ENCODE results near the gene FMR1. TPM values are rescaled to one million over a fixed set of nuclear protein-coding genes. Genes with fewer than 3 reads are reported as not detected.

Gene FMR1
- total and polyA plus RNA-seq, 12 donors: 10.0 to 30.2 (median 27.2) TPM

GRCh38 chrX:147893741-147894140 is 18.0 kb upstream of the FMR1 start:
- DNase-seq (no peak), ATAC-seq (no peak)
- TF ChIP-seq CTCF (IDR thresholded peaks at IDR 0.05): no peak
- Histone ChIP-seq H3K9me3 (peaks cover 0 to 9% (median 0%) of the 10 kb centered on the region in 11 donors), H3K27ac (no peak overlapping the region), H3K36me3 (no peaks in the 10 kb centered on the region), H3K4me3 (no peak overlapping the region), H3K4me1 (no peaks in the 10 kb centered on the region), H3K27me3 (peaks cover 0 to 6% (median 0%) of the 10 kb centered on the region in 7 donors)
- intact Hi-C loops (cut with DNase I): no loop called here

DNA sequence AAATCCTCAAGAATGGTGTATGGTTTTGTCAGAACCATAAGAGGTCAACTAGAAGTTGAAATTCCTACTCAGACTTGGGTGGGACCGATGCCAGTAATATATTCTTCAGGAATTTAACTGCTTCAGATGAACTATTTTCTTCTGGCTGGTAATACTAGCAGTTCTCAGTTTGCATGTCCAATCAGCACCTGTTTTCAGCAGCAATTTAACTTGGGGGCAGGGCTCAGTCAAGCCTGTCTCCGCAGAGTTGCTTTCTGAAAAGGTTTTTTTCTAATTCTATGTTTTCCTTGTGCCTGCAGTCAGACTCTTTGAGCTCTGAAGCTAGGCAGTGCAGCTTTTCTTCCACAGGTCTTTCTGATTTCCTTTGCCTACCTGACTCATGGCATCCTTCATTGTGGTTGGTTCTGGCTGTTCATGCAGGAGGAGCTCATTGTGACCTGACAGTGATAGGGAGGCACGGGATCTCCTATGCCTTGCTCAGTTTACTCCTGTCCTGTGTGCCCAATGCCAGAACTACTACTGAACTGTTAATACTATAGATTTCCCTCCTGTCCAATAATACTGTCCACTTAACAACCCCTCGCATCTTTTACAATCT is 17.3 kb upstream of the FMR1 start:
- no peaks in the 10 kb centered on the region for H3K36me3 ChIP-seq
- WGBS, 2 donors: 54 to 55% methylated on average over 4 of the region's 4 CpGs
- H3K4me1 ChIP-seq: no peaks in the 10 kb centered on the region
- H3K9me3 ChIP-seq: peaks cover 0 to 9% (median 0%) of the 10 kb centered on the region in 11 donors
- H3K4me3 ChIP-seq: no peak overlapping the region
- intact Hi-C loops (cut with DNase I): no loop called here
- H3K27ac ChIP-seq: no peak overlapping the region
- H3K27me3 ChIP-seq: peaks cover 0 to 6% (median 0%) of the 10 kb centered on the region in 7 donors
- ATAC-seq (no peak), DNase-seq (no peak)
- no peak for TF ChIP-seq CTCF (IDR thresholded peaks at IDR 0.05)

- 96 to 98% methylated on average over 28 to 31 of the region's 31 CpGs for WGBS, 2 donors
- Histone ChIP-seq H3K4me1 (no peaks in the 10 kb centered on the region), H3K27ac (no peak overlapping the region), H3K9me3 (peaks cover 0 to 9% (median 0%) of the 10 kb centered on the region in 11 donors), H3K36me3 (no peaks in the 10 kb centered on the region), H3K27me3 (peaks cover 0 to 1% (median 0%) of the 10 kb centered on the region in 7 donors), H3K4me3 (no peak overlapping the region)
- DNase-seq (no peak), ATAC-seq (no peak)
- TF ChIP-seq CTCF (IDR thresholded peaks at IDR 0.05): no peak
- intact Hi-C loops (cut with DNase I): no loop called here
Observed at GRCh38 chrX:147897117-147897516, 14.6 kb upstream of the FMR1 start.

- no peaks in the 10 kb centered on the region for H3K36me3 ChIP-seq
- WGBS, 2 donors: 61 to 79% methylated on average over 1 of the region's 1 CpG
- no peak overlapping the region for H3K4me3 ChIP-seq
- H3K27me3 ChIP-seq: no peaks in the 10 kb centered on the region
- ATAC-seq (no peak), DNase-seq (no peak)
- peaks cover 0 to 9% (median 0%) of the 10 kb centered on the region in 11 donors for H3K9me3 ChIP-seq
- no peak overlapping the region for H3K27ac ChIP-seq
- intact Hi-C loops (cut with DNase I): no loop called here
- no peaks in the 10 kb centered on the region for H3K4me1 ChIP-seq
- no peak for TF ChIP-seq CTCF (IDR thresholded peaks at IDR 0.05)
Observed at GRCh38 chrX:147898951-147899350, 12.8 kb upstream of the FMR1 start.

Measured in heart right ventricle (tissue), 16 donors.